Activated CD8-positive, alpha-beta T cell treated with anti-CD3 and anti-CD28 coated beads for 36 hours (primary cell): ENCODE results near the gene CTDSP2. TPM values are rescaled to one million over a fixed set of nuclear protein-coding genes. Genes with fewer than 3 reads are reported as not detected.

Experiments used
- ATAC-seq: fragments of 200-7000 bp; cut with Tn5 transposase; one replicate; pipeline ENCODE4 v1.10.0; 2021; ENCODE audit warnings: mild to moderate bottlenecking, moderate library complexity
- CTCF ChIA-PET: fragments of 350-600 bp; sonication (Branson Sonifier 250); formaldehyde crosslinking; loops from one replicate; lab custom pipeline; 2021; ENCODE audit warnings: antibody characterized with exemption; lab: Charles Lee
- POLR2A ChIA-PET: fragments of 350-600 bp; sonication (Branson Sonifier 250); formaldehyde crosslinking; loops from one replicate; lab custom pipeline; 2021; ENCODE audit warnings: antibody characterized with exemption; lab: Charles Lee
- DNase-seq: peaks from one replicate; pipeline ENCODE4 v3.0.0-alpha.2; 2020
- H3K27ac Mint-ChIP-seq: one replicate; pipeline ENCODE4 v1.8.0; 2021; ENCODE audit warnings: mild to moderate bottlenecking, mixed read lengths
- H3K27me3 Mint-ChIP-seq: one replicate; pipeline ENCODE4 v1.8.0; 2021; ENCODE audit warnings: mixed read lengths
- H3K36me3 Mint-ChIP-seq: one replicate; pipeline ENCODE4 v1.8.0; 2021; ENCODE audit warnings: low read depth, mixed read lengths
- H3K4me1 Mint-ChIP-seq: one replicate; pipeline ENCODE4 v1.8.0; 2021; ENCODE audit warnings: low read depth, mixed read lengths
- H3K4me3 Mint-ChIP-seq: one replicate; pipeline ENCODE4 v1.8.0; 2021; ENCODE audit warnings: mild to moderate bottlenecking, moderate library complexity, mixed read lengths
- H3K9me3 Mint-ChIP-seq: one replicate; pipeline ENCODE4 v1.8.0; 2021; ENCODE audit warnings: mixed read lengths
- intact Hi-C: fragments of 100-400 bp; cut with micrococcal nuclease; formaldehyde crosslinking; loops from one replicate; pipeline ENCODE4 v1.10.0; 2022
- total RNA-seq, 2 experiments: library from RNA; stranded (reverse); gene quantifications; one replicate each; pipeline ENCODE4 v1.2.3, GENCODE V29; 2021
- TF ChIP-seq, protein P1 (sequence below): fragments of 200-600 bp; IDR thresholded peaks from one replicate; pipeline ENCODE4 v1.8.0; 2022; ENCODE audit warnings: antibody characterized with exemption, mild to moderate bottlenecking

CTDSP2 gene
- total RNA-seq, 2 experiments from 2014 or later: 67.1 to 67.2 TPM

DNA sequence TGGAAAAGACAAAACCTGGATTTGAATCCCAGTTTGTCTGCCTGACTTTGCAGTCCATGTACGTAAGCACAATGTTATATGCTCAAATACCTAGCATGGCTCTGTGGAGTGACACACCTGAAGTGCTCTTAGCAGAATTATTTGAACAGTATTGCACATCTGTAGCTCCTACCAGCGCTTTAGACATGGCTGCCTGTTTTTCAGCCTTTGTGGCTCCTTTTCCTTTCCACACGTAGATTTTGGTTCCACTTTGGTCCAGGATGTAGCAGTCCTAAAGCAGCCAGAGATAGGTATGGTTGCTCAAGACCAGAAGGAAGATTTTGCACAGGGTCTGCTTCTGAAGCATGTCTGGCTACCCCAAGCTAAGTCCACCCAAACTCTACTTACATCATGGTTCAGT, 37.1 kb downstream of the CTDSP2 start:
- TF ChIP-seq, protein P1, sequence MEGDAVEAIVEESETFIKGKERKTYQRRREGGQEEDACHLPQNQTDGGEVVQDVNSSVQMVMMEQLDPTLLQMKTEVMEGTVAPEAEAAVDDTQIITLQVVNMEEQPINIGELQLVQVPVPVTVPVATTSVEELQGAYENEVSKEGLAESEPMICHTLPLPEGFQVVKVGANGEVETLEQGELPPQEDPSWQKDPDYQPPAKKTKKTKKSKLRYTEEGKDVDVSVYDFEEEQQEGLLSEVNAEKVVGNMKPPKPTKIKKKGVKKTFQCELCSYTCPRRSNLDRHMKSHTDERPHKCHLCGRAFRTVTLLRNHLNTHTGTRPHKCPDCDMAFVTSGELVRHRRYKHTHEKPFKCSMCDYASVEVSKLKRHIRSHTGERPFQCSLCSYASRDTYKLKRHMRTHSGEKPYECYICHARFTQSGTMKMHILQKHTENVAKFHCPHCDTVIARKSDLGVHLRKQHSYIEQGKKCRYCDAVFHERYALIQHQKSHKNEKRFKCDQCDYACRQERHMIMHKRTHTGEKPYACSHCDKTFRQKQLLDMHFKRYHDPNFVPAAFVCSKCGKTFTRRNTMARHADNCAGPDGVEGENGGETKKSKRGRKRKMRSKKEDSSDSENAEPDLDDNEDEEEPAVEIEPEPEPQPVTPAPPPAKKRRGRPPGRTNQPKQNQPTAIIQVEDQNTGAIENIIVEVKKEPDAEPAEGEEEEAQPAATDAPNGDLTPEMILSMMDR: no peak
- H3K9me3 Mint-ChIP-seq: no peaks in the 10 kb centered on the region
- CTCF ChIA-PET: interaction anchor here (0.9 to 2.2 kb wide), 3 partner anchors 27 to 96 kb away, joined by 3 to 10 read pairs (median 4); no protein-coding TSS in a partner anchor
- DNase-seq: no peak
- H3K4me1 Mint-ChIP-seq: no peaks in the 10 kb centered on the region
- H3K27me3 Mint-ChIP-seq: no peaks in the 10 kb centered on the region
- no peak for ATAC-seq
- no peaks in the 10 kb centered on the region for H3K36me3 Mint-ChIP-seq
- H3K4me3 Mint-ChIP-seq: no peak overlapping the region
- H3K27ac Mint-ChIP-seq: no peak overlapping the region
- intact Hi-C loops: no loop called here
- POLR2A ChIA-PET: interaction anchor here (0.7 to 1.0 kb wide), 2 partner anchors 23 to 49 kb away, joined by 3 read pairs; no protein-coding TSS in a partner anchor

DNA sequence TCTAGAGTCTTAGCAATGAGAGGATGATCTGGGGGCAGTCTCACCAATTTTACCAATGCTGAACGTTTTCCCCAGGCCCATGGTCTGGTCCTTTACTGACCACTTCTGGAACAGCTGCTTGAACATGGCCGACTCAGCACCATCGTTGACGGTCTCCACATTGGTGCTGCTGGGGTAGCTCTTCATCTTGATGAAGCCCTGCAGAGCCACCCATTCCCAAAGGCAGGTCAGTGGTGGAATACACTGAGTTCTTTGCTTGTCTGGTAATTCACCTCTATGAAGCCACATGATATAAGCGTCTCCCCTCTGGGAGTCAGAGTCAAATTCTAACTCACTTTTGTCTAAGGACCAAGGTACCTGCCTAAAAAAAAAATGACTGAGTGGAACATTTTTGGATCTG, 38.2 kb downstream of the CTDSP2 start:
- TF ChIP-seq, protein P1: no peak
- H3K27me3 Mint-ChIP-seq: no peaks in the 10 kb centered on the region
- no peak overlapping the region for H3K27ac Mint-ChIP-seq
- intact Hi-C loops: no loop called here
- H3K4me3 Mint-ChIP-seq: no peak overlapping the region
- ChIA-PET POLR2A (no interaction called here), CTCF (interaction anchor here (2.2 kb wide), 1 partner anchor 97 kb away, joined by 10 read pairs; no protein-coding TSS in a partner anchor)
- H3K9me3 Mint-ChIP-seq: no peaks in the 10 kb centered on the region
- H3K36me3 Mint-ChIP-seq: peaks cover 4% of the 10 kb centered on the region
- DNase-seq: no peak
- no peaks in the 10 kb centered on the region for H3K4me1 Mint-ChIP-seq
- ATAC-seq: no peak

DNA sequence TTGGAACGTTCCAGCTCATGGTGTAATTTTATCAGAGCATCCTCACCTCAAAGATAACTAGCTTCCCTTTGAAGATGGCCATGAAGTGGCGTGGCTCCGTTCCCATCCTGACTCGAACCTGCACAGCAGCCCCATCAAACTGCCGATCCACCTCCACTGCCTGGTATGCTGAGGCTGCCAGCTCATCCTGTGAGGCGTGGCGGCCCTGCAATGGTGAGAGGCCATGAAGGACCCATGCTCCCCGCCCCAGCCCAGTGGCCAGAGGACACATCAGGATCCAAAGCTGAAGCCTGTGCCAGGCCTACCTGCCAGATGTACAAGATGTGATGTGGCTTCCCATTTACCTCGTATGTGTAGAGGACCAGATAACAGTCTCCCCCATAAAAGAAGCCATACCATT, 39.2 kb downstream of the CTDSP2 start:
- peaks cover 4% of the 10 kb centered on the region for H3K4me1 Mint-ChIP-seq
- H3K27ac Mint-ChIP-seq: no peak overlapping the region
- no peak for DNase-seq
- no peaks in the 10 kb centered on the region for H3K27me3 Mint-ChIP-seq
- intact Hi-C loops: no loop called here
- ChIA-PET POLR2A (interaction anchor here (1.0 kb wide), 1 partner anchor 59 kb away, joined by 4 read pairs; no protein-coding TSS in a partner anchor), CTCF (interaction anchor here (1.0 to 1.9 kb wide), 3 partner anchors 9 to 98 kb away, joined by 3 to 6 read pairs (median 6); partner anchors contain the start of gene TSFM)
- ATAC-seq: no peak
- peaks cover 4% of the 10 kb centered on the region for H3K36me3 Mint-ChIP-seq
- no peaks in the 10 kb centered on the region for H3K9me3 Mint-ChIP-seq
- H3K4me3 Mint-ChIP-seq: no peak overlapping the region
- TF ChIP-seq, protein P1: no peak

DNA sequence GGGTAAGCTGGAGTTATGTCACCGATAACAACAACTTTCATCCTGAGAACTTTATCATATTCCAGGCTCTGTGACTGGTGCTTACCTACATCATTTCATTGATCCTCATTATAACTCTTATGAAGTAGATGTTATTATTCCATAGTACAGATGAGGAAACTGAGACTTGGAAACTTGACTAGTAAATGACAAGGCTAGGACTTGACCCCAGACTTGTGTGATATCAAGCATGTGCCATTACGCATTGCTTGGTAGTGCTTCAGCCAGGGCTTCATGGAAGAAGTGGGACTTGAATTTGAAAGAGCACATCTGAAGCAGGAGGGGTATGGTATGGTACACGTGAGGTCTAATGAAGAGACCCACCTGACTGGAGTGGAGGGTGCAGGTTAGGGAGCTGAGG, 39.9 kb downstream of the CTDSP2 start:
- TF ChIP-seq, protein P1: no peak
- ChIA-PET CTCF (interaction anchor here (1.0 to 1.9 kb wide), 3 partner anchors 8 to 98 kb away, joined by 3 to 6 read pairs (median 6); partner anchors contain the start of gene TSFM), POLR2A (interaction anchor here (1.0 kb wide), 1 partner anchor 59 kb away, joined by 4 read pairs; no protein-coding TSS in a partner anchor)
- H3K4me1 Mint-ChIP-seq: peaks cover 4% of the 10 kb centered on the region
- H3K36me3 Mint-ChIP-seq: peaks cover 4% of the 10 kb centered on the region
- no peak overlapping the region for H3K27ac Mint-ChIP-seq
- ATAC-seq (no peak), DNase-seq (no peak)
- H3K9me3 Mint-ChIP-seq: no peaks in the 10 kb centered on the region
- intact Hi-C loops: no loop called here
- H3K4me3 Mint-ChIP-seq: no peak overlapping the region
- no peaks in the 10 kb centered on the region for H3K27me3 Mint-ChIP-seq

DNA sequence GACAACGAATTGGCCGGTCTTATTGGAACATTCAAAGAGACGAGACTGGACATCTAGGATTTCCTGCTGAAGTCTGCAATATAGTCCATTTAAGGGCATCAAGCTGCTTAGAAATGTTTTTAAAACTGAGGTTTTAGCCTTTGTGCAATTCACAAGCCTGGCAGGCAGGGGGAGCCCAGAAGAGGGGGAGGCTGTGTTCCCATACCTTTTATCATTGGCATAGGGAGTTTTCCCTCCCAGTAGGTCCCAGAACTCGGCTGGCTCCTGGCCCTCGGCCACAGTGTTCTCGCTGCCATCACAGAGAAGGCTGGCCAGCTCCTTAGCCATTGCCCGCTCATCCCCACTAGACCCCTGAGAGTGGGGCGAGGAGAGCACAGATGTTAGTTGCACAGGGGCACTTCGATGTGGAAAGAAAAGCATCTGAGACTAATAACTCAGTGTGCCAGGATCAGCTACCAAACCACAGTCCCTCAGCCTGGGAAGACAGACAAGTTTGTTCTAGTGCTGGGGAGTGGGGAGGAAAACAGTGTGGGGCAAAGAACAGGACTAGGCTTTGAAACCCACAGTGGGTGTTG, 43.1 kb downstream of the CTDSP2 start:
- peak; percentile 31 for DNase-seq
- H3K36me3 Mint-ChIP-seq: peaks cover 8% of the 10 kb centered on the region
- ATAC-seq: peak; percentile 70
- ChIA-PET POLR2A (interaction anchor here (1.1 to 2.2 kb wide), 4 partner anchors 7 to 21 kb away, joined by 3 to 4 read pairs (median 4); partner anchors contain the start of gene TSFM), CTCF (interaction anchor here (0.6 to 9.5 kb wide), 27 partner anchors 8 to 119 kb away, joined by 3 to 124 read pairs (median 6); partner anchors contain the start of genes AVIL and TSFM)
- H3K4me1 Mint-ChIP-seq: peaks cover 4% of the 10 kb centered on the region
- TF ChIP-seq, protein P1: peak; percentile 85
- no peak overlapping the region for H3K4me3 Mint-ChIP-seq
- H3K27ac Mint-ChIP-seq: no peak overlapping the region
- no peaks in the 10 kb centered on the region for H3K27me3 Mint-ChIP-seq
- intact Hi-C loops: no loop called here
- no peaks in the 10 kb centered on the region for H3K9me3 Mint-ChIP-seq
